Spleen (tissue), 11 donors: Measurements from ENCODE around the gene RAD51B. TPM values are rescaled to one million over a fixed set of nuclear protein-coding genes. Genes with fewer than 3 reads are reported as not detected.

ENCODE experiments used
- DNase-seq: peaks from one replicate; pipeline ENCODE4 v3.0.0-alpha.2; 2020
- H3K27ac ChIP-seq, 8 donors: fragments of 200-600 bp; sonication (generic) in 7 of 8; 1 replicate in 4 of 8; 2 replicates in 4 of 8; pipeline versions ENCODE4 v1.5.0 to v1.8.0; 2016 to 2021; ENCODE audit warnings: inconsistent platforms in 4 of 8, mild to moderate bottlenecking in 4 of 8, moderate library complexity in 1 of 8
- H3K27me3 ChIP-seq, 7 donors: fragments of 200-600 bp; sonication (generic) in 6 of 7; replicated peaks in 1 of 7; 1 replicate in 4 of 7; 2 replicates in 3 of 7; pipeline versions ENCODE4 v1.5.0 to v1.8.0; 2016 to 2021; ENCODE audit warnings: inconsistent platforms in 3 of 7, mild to moderate bottlenecking in 1 of 7
- H3K36me3 ChIP-seq, 6 donors: fragments of 200-600 bp; sonication (generic) in 5 of 6; 1 replicate in 4 of 6; 2 replicates in 2 of 6; pipeline versions ENCODE4 v1.5.0 to v1.8.0; 2016 to 2021; ENCODE audit warnings: inconsistent platforms in 2 of 6
- H3K4me1 ChIP-seq, 6 donors: fragments of 200-600 bp; sonication (generic) in 5 of 6; 1 replicate in 3 of 6; 2 replicates in 3 of 6; pipeline versions ENCODE4 v1.5.0 to v1.8.0; 2016 to 2021; ENCODE audit warnings: inconsistent platforms in 3 of 6
- H3K4me3 ChIP-seq, 8 donors: fragments of 200-600 bp; sonication (generic) in 7 of 8; 1 replicate in 4 of 8; 2 replicates in 4 of 8; pipeline versions ENCODE4 v1.5.0 to v1.8.0; 2016 to 2021; ENCODE audit warnings: inconsistent platforms in 4 of 8, mild to moderate bottlenecking in 4 of 8, moderate library complexity in 2 of 8
- H3K9me3 ChIP-seq, 8 donors: fragments of 200-600 bp; sonication (generic) in 7 of 8; 1 replicate in 4 of 8; 2 replicates in 4 of 8; pipeline versions ENCODE4 v1.5.0 to v1.8.0; 2016 to 2021; ENCODE audit warnings: inconsistent platforms in 4 of 8
- POLR2A ChIP-seq, 3 donors: fragments of 450-650 bp; IDR thresholded peaks; one replicate each; pipeline ENCODE4 v1.5.1; 2017; ENCODE audit warnings: antibody characterized with exemption in 3 of 3, mild to moderate bottlenecking in 1 of 3
- POLR2AphosphoS5 ChIP-seq, 3 donors: sonication (generic); formaldehyde crosslinking; IDR thresholded peaks; one replicate each; pipeline ENCODE4 v1.5.1; 2017; ENCODE audit warnings: antibody characterized with exemption in 3 of 3
- WGBS, 5 donors: extraction: QIAGEN DNeasy Blood & Tissue Kit in 3 of 5; methylation state at CpG; one replicate each; pipeline versions ENCODE4 v1.1.5 to v1.1.7; 2013 to 2018; 5-methylcytosine and 5-hydroxymethylcytosine counted together
- intact Hi-C: fragments of 100-400 bp; cut with DNase I; formaldehyde crosslinking; loops from one replicate; pipeline ENCODE4 v1.15.0; 2023; ENCODE audit warnings: low total_unique reads
- polyA plus RNA-seq, 3 donors: library from polyadenylated mRNA; stranded (reverse); fragments of 200-250 nt; gene quantifications; one replicate each; pipeline ENCODE4 v1.2.1, GENCODE V29; 2013
- total RNA-seq, 7 donors: library from RNA; depleted of rRNA in 3 of 7; stranded (reverse); fragments of >200 nt in 3 of 7; fragmentation: NEBNext Ultra II Directional in 4 of 7; extraction: Animal tissue kit (Norgen Biotek cat#: 25700) in 4 of 7; gene quantifications; one replicate each; pipeline versions ENCODE4 v1.1.0 to v1.2.1, GENCODE V29; 2016 to 2021
- TF ChIP-seq, protein P1 (sequence below), 11 experiments: fragments of 200-600 bp in 7 of 11; fragments of 450-650 bp in 4 of 11; sonication (generic) in 4 of 11; IDR thresholded peaks in 8 of 11; conservative IDR thresholded peaks in 3 of 11; 1 replicate in 7 of 11; 2 replicates in 4 of 11; pipeline versions ENCODE4 v1.4.0 to v1.8.0; 2016 to 2021; ENCODE audit warnings: antibody characterized with exemption in 11 of 11, inconsistent platforms in 4 of 11, mild to moderate bottlenecking in 1 of 11
- donor health status: healthy with polysubstance abuse.
- donor health status: DM: no; HTN: no; CAD: no; lungs with moderate emphysema.
- donor health status: DM: no; HTN: no; CAD: no.
- donor health status: Bipolar disorder and iron deficiency.
- donor health status: healthy.
- donor health status: DM: no; HTN: no; CAD: no.
- donor health status: DM: yes; HTN: yes; CAD: no.

RAD51B gene
- total and polyA plus RNA-seq, 10 donors, result 4.2 to 43.7 (median 29.8) TPM

DNA sequence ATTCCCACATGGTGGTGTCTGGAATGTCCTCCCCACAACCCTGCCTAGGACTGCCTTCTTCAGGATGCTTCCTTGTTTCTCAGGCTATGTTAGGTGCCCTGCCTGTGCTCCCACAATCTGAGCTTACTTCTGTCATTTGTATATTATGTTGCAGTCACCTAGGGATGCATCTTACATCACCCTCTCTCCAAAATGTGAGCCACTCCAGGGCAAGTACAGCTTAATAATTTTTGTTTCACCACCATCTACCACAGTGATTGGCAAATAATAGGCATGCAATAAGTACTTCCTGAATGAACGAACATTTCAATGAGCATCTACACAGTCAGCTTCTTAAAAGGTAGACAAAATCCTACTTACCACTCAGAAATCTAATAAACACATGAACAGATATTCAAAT lies 40.8 kb upstream of the RAD51B start:
- Histone ChIP-seq H3K27me3 (no peaks in the 10 kb centered on the region), H3K9me3 (no peaks in the 10 kb centered on the region), H3K4me3 (no peak overlapping the region), H3K36me3 (peaks cover 20 to 100% (median 98%) of the 10 kb centered on the region in 6 donors), H3K4me1 (no peaks in the 10 kb centered on the region), H3K27ac (no peak overlapping the region)
- intact Hi-C loops, result no loop called here
- 38 to 82% (median 63%) methylated on average over 1 of the region's 1 CpG for WGBS, 5 donors
- no peak for DNase-seq
- no peak for TF ChIP-seq POLR2A (IDR thresholded peaks at IDR 0.05)
- TF ChIP-seq POLR2AphosphoS5 (IDR thresholded peaks at IDR 0.05), result no peak
- TF ChIP-seq, protein P1, sequence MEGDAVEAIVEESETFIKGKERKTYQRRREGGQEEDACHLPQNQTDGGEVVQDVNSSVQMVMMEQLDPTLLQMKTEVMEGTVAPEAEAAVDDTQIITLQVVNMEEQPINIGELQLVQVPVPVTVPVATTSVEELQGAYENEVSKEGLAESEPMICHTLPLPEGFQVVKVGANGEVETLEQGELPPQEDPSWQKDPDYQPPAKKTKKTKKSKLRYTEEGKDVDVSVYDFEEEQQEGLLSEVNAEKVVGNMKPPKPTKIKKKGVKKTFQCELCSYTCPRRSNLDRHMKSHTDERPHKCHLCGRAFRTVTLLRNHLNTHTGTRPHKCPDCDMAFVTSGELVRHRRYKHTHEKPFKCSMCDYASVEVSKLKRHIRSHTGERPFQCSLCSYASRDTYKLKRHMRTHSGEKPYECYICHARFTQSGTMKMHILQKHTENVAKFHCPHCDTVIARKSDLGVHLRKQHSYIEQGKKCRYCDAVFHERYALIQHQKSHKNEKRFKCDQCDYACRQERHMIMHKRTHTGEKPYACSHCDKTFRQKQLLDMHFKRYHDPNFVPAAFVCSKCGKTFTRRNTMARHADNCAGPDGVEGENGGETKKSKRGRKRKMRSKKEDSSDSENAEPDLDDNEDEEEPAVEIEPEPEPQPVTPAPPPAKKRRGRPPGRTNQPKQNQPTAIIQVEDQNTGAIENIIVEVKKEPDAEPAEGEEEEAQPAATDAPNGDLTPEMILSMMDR (IDR thresholded peaks at IDR 0.05 in 8 of 11, conservative IDR thresholded peaks at IDR 0.05 in 3 of 11), result no peak

DNA sequence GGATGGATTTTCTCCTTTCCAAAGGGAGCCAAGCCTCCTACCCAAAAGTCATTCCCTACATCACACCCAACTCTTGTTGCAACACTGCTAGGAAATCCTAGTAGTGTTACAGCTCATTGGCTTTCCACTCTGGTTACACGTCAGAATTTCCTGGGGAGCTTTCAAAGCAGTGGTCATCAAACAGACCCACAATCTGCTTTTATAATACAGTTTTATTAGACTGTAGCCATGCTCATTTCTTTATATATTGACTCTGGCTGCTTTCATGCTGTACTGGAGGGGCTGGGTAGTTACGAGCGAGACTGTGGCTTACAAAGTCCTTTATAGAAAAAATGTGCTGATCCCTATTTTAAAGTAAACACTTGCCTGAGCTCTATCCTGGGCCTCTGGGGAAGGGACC lies 37.5 kb upstream of the RAD51B start:
- intact Hi-C loops, result no loop called here
- DNase-seq, result no peak
- TF ChIP-seq POLR2A (IDR thresholded peaks at IDR 0.05) (no peak), POLR2AphosphoS5 (IDR thresholded peaks at IDR 0.05) (no peak)
- TF ChIP-seq, protein P1 (IDR thresholded peaks at IDR 0.05 in 8 of 11, conservative IDR thresholded peaks at IDR 0.05 in 3 of 11), result no peak
- Histone ChIP-seq H3K27me3 (no peaks in the 10 kb centered on the region), H3K4me1 (no peaks in the 10 kb centered on the region), H3K36me3 (peaks cover 11 to 100% (median 98%) of the 10 kb centered on the region in 6 donors), H3K4me3 (no peak overlapping the region), H3K9me3 (no peaks in the 10 kb centered on the region), H3K27ac (no peak overlapping the region)
- 32 to 88% (median 80%) methylated on average over 3 of the region's 3 CpGs for WGBS, 5 donors

DNA sequence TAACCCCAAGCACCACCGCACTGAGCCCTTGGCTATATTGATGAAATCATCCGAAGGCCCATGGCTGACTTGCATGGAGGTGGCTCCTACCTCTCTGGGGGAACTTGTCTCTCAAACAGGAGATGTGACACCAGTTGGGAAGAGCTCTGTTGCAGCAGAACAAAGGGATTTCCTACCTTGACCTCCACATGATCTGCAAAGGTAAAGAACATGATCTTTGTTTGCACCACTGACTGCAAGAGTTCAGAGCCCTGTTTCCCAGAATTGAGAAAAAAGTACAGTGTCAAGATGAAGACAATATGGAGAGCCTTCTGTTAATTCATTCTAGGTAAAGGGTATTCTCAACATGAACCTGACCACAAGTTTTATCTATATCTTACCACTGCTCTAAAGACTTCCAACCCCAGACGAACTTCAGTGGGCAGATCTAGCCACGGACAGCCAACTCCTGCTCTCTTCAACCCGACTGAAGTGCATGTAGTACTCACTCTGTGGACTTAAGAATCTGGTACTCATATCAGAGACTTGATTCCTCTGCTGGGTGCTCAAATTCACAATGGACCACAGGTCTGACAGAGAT lies 35.2 kb upstream of the RAD51B start:
- Histone ChIP-seq H3K4me1 (no peaks in the 10 kb centered on the region), H3K27ac (no peak overlapping the region), H3K27me3 (no peaks in the 10 kb centered on the region), H3K4me3 (no peak overlapping the region), H3K36me3 (peaks cover 10 to 100% (median 99%) of the 10 kb centered on the region in 6 donors), H3K9me3 (no peaks in the 10 kb centered on the region)
- WGBS, 5 donors, result 77 to 95% (median 93%) methylated on average over 5 of the region's 5 CpGs
- DNase-seq, result no peak
- no peak for TF ChIP-seq POLR2AphosphoS5 (IDR thresholded peaks at IDR 0.05)
- no peak for TF ChIP-seq POLR2A (IDR thresholded peaks at IDR 0.05)
- TF ChIP-seq, protein P1 (IDR thresholded peaks at IDR 0.05 in 8 of 11, conservative IDR thresholded peaks at IDR 0.05 in 3 of 11), result no peak
- intact Hi-C loops, result no loop called here

DNA sequence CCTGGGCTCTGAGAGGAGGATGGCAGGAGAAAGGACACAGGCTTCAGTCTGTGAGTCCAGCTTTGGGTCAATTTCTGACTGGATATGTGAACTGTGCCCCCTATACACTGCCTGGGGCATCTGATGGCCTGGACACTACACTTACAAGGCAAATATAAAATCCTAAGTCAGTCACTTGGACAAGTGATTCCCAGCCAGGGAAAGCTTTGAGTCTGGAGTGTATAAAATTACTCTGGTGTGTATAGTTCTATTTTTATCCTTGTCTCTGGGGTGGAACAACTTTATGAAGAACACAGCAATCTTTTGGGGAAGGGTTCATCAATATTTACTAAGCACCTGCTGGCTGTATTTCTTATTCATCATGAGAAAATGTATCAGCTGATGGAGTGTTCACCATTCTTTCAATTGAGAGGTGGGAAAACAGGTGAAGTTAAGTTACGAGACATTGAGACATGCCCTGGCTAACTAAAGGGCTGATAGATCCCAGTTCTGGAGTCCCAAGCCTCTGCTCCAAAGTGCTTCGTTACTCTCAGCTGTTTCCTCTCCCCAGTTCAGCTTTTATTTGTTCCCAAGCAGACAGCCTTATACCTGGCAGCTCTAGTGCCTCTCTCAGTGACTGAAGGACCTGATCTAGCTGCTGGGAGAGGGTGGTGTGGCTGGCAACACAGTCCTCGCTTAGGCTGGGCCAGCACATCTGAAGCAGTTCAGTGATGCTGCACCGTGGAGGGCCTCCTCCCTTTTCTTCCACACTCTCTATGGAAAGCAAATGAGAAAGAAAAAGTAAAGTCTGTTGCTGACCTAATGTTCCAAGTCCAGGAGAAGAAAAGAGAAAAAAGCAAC lies 34.1 kb upstream of the RAD51B start:
- WGBS, 5 donors, result 92 to 98% (median 94%) methylated on average over 4 of the region's 4 CpGs

More for the DNA sequence above, 34.1 kb upstream of the RAD51B start:
- DNase-seq, result no peak
- intact Hi-C loops, result no loop called here
- Histone ChIP-seq H3K27ac (no peak overlapping the region), H3K27me3 (no peaks in the 10 kb centered on the region), H3K4me1 (no peaks in the 10 kb centered on the region), H3K4me3 (no peak overlapping the region), H3K36me3 (peaks cover 16 to 100% (median 100%) of the 10 kb centered on the region in 6 donors), H3K9me3 (no peaks in the 10 kb centered on the region)
- TF ChIP-seq POLR2AphosphoS5 (IDR thresholded peaks at IDR 0.05) (no peak), POLR2A (IDR thresholded peaks at IDR 0.05) (no peak)
- TF ChIP-seq, protein P1 (IDR thresholded peaks at IDR 0.05 in 8 of 11, conservative IDR thresholded peaks at IDR 0.05 in 3 of 11), result no peak
